ENCODE data around the gene MST1R.

DNA sequence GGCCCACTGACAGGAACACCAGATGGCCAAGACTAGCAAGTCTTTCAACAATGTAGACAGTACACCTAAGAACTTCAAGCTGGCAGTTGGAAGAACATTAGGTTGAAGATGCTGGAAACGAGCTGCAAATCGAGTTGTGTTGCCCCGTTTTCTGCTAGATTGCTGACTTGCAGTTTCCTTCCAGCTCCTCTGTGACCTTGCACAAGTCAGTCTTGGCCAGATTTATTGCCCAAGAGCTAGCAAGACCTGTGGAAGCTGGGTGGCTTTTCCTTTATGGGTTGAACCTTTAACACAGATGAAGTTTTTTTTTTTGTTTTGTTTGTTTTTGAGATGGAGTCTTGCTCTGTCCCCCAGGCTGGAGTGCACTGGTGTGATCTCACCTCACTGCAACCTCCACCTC lies 33.4 kb upstream of the MST1R start:
- TF ChIP-seq, protein P1, sequence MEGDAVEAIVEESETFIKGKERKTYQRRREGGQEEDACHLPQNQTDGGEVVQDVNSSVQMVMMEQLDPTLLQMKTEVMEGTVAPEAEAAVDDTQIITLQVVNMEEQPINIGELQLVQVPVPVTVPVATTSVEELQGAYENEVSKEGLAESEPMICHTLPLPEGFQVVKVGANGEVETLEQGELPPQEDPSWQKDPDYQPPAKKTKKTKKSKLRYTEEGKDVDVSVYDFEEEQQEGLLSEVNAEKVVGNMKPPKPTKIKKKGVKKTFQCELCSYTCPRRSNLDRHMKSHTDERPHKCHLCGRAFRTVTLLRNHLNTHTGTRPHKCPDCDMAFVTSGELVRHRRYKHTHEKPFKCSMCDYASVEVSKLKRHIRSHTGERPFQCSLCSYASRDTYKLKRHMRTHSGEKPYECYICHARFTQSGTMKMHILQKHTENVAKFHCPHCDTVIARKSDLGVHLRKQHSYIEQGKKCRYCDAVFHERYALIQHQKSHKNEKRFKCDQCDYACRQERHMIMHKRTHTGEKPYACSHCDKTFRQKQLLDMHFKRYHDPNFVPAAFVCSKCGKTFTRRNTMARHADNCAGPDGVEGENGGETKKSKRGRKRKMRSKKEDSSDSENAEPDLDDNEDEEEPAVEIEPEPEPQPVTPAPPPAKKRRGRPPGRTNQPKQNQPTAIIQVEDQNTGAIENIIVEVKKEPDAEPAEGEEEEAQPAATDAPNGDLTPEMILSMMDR (conservative IDR thresholded peaks at IDR 0.05; ENCODE audit: low read depth, low read length), result no peak
- TF ChIP-seq RAD21 (IDR thresholded peaks at IDR 0.05; ENCODE audit: low read length) (no peak), POLR2A (IDR thresholded peaks at IDR 0.05; ENCODE audit: low read depth, low read length) (no peak), SMC3 (IDR thresholded peaks at IDR 0.05; ENCODE audit: low read depth, low read length) (no peak), CEBPB (IDR thresholded peaks at IDR 0.05; ENCODE audit: low read depth, low read length) (no peak), RCOR1 (IDR thresholded peaks at IDR 0.05; ENCODE audit: insufficient replicate concordance, low read length) (no peak), MAFK (IDR thresholded peaks at IDR 0.05; ENCODE audit: low read depth, low read length) (peak; percentile 75), RFX5 (IDR thresholded peaks at IDR 0.05; ENCODE audit: low read depth, low read length) (no peak), FOS (IDR thresholded peaks at IDR 0.05; ENCODE audit: low read depth, low read length) (no peak), MAZ (IDR thresholded peaks at IDR 0.05; ENCODE audit: borderline replicate concordance, low read depth, low read length) (no peak), CHD1 (IDR thresholded peaks at IDR 0.05; ENCODE audit: low read depth, low read length) (no peak), MXI1 (IDR thresholded peaks at IDR 0.05; ENCODE audit: borderline replicate concordance, low read depth, low read length) (no peak)
- TF ChIP-seq, protein P2, sequence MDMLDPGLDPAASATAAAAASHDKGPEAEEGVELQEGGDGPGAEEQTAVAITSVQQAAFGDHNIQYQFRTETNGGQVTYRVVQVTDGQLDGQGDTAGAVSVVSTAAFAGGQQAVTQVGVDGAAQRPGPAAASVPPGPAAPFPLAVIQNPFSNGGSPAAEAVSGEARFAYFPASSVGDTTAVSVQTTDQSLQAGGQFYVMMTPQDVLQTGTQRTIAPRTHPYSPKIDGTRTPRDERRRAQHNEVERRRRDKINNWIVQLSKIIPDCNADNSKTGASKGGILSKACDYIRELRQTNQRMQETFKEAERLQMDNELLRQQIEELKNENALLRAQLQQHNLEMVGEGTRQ (IDR thresholded peaks at IDR 0.05; ENCODE audit: low read depth, low read length), result no peak
- TF ChIP-seq, protein P3, sequence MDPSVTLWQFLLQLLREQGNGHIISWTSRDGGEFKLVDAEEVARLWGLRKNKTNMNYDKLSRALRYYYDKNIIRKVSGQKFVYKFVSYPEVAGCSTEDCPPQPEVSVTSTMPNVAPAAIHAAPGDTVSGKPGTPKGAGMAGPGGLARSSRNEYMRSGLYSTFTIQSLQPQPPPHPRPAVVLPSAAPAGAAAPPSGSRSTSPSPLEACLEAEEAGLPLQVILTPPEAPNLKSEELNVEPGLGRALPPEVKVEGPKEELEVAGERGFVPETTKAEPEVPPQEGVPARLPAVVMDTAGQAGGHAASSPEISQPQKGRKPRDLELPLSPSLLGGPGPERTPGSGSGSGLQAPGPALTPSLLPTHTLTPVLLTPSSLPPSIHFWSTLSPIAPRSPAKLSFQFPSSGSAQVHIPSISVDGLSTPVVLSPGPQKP (IDR thresholded peaks at IDR 0.05; ENCODE audit: borderline replicate concordance, low read depth, low read length), result no peak
